HUES64 (cell line): ENCODE results near the gene SLC25A21.
"Not testable (repeated sequence)": the region's sequence is repeated elsewhere in the genome, so short reads cannot be mapped to it uniquely, and the experiment has no call there.

Experiments used
- H3K27ac ChIP-seq: 2 replicates; pipeline ENCODE4 v1.7.0; 2013; ENCODE audit warnings: low read depth, low read length, inconsistent platforms
- H3K27me3 ChIP-seq: 2 replicates; pipeline ENCODE4 v1.6.1; 2013; ENCODE audit warnings: mild to moderate bottlenecking, low read length; ENCODE audit not compliant: insufficient read depth
- H3K36me3 ChIP-seq: 2 replicates; pipeline ENCODE4 v1.6.1; 2013; ENCODE audit warnings: mild to moderate bottlenecking, low read length; ENCODE audit not compliant: insufficient read depth
- H3K4me1 ChIP-seq: 2 replicates; pipeline ENCODE4 v1.6.1; 2013; ENCODE audit warnings: mild to moderate bottlenecking, low read length, moderate library complexity; ENCODE audit not compliant: insufficient read depth
- H3K4me3 ChIP-seq: 2 replicates; pipeline ENCODE4 v1.5.1; 2013; ENCODE audit warnings: mild to moderate bottlenecking, low read length, moderate library complexity
- H3K9ac ChIP-seq: 2 replicates; pipeline ENCODE4 v1.6.1; 2013; ENCODE audit warnings: mild to moderate bottlenecking, low read depth, low read length
- H3K9me3 ChIP-seq: 2 replicates; pipeline ENCODE4 v1.6.1; 2013; ENCODE audit warnings: low read depth, low read length; ENCODE audit not compliant: insufficient read depth
- WGBS: fragments of 150-250, 120-280 bp; methylation state at CpG from one replicate; pipeline ENCODE4 v1.1.7; 2013; ENCODE audit warnings: missing lambda C conversion rate; 5-methylcytosine and 5-hydroxymethylcytosine counted together

Gene SLC25A21

DNA sequence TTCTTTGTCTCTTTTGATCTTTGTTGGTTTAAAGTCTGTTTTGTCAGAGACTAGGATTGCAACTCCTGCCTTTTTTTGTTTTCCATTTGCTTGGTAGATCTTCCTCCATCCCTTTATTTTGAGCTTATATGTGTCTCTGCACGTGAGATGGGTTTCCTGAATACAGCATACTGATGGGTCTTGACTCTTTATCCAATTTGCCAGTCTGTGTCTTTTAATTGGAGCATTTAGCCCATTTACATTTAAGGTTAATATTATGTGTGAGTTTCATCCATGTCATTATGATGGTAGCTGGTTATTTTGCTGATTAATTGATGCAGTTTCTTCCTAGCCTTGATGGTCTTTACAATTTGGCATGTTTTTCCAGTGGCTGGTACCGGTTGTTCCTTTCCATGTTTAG lies 276.1 kb downstream of the SLC25A21 start:
- not testable (repeated sequence) for H3K27me3 ChIP-seq, H3K36me3 ChIP-seq, H3K27ac ChIP-seq, H3K4me1 ChIP-seq, H3K9ac ChIP-seq, H3K4me3 ChIP-seq
- peaks cover 11% of the 10 kb centered on the region for H3K9me3 ChIP-seq
- WGBS, result 100% methylated on average over 1 of the region's 2 CpGs

DNA sequence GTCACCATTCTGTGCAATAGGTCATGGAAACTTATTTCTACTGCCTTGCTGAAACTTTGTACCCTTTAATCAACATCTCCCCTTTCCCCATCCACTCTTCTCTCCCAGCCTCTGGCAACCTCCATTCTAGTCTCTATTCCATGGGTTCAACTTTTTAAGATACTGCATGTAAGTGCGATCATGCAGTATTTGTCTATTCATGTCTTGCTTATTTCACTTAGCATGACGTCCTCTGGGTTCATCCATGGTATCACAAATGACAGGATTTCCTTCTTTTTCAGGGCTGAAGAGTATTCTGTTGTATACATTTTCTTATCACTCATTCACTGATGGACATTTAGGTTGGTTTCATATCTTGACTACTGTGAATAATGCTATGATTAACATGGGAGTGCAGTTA lies 288.4 kb downstream of the SLC25A21 start:
- Histone ChIP-seq H3K9ac (no peak overlapping the region), H3K27me3 (no peaks in the 10 kb centered on the region), H3K36me3 (no peaks in the 10 kb centered on the region), H3K4me1 (no peaks in the 10 kb centered on the region), H3K9me3 (no peaks in the 10 kb centered on the region), H3K27ac (no peak overlapping the region), H3K4me3 (no peak overlapping the region)
- 93% methylated on average over 2 of the region's 2 CpGs for WGBS

DNA sequence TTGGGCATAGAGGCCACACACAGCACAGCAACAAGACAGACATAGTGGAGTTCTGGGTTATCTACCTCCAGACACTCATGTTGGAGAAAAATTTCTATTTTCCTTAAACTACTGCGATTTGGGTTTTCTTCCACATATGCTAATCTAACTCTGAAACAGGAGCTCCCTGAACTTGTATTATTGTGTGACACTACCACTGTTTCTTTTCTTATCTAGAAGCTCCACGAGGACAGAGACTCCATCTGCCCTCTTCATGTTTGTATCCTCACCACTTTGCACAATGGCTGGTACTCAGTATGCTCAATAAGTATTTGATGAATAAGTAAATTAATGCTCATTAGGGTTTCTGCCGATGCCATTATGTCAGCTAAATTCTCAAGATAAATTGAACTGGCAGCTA lies 292.1 kb downstream of the SLC25A21 start:
- 53% methylated on average over 3 of the region's 3 CpGs for WGBS
- Histone ChIP-seq H3K36me3 (no peaks in the 10 kb centered on the region), H3K4me1 (no peaks in the 10 kb centered on the region), H3K27me3 (no peaks in the 10 kb centered on the region), H3K9me3 (no peaks in the 10 kb centered on the region), H3K9ac (no peak overlapping the region), H3K4me3 (no peak overlapping the region), H3K27ac (no peak overlapping the region)

DNA sequence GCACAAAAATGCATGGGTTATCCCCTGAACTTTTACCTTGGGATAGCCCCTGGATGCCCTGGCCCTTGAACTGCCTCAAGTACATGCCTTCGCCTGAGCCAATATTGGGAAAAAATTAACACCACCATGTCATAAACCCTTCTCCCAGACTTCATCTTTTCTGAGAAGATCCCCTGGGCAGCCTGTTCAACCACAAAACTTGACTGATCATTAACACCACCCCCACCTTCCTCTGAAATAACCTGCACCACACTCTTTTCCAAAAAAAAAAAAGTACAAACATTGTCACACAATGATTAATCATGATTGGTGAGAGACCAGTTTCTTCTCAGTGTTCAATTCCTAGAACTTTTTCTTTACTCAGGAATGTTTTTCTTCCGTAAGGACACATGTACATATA lies 292.8 kb downstream of the SLC25A21 start:
- no peak overlapping the region for H3K4me3 ChIP-seq

DNA sequence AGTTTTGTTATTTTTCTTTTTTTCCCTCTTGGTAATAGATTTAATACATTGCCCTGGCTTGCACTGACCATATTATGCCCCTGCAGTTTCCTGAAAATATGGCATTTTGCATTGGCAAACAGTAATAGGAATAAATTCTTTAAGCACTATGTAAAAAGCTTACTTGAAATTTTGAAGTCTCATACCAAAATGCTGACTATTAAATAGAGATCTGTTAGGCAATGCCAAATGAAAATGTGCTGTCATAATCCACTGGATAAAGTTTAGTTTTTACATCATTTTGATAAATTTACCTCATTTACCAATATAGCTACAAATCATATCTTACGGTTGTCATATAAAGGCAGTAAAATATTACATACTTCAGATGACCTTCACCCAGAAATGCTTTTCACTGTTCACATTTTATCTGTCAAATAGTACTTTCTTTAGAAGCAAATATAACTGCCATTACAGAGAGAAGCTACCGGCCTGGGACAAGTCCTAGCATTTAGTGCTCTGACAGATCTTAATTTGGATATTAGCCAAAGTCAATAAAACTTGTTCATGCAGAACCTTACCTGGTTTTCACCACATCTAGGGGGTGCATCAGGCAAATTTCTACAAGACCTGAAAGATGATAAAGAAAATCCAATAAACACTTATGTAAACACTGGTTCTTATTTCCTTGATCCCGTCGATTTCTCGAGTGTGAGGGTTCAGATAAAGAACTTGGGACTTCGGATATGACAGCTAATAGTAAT lies 297.8 kb downstream of the SLC25A21 start:
- Histone ChIP-seq H3K4me3 (no peak overlapping the region), H3K36me3 (no peaks in the 10 kb centered on the region), H3K27ac (no peak overlapping the region), H3K9me3 (no peaks in the 10 kb centered on the region), H3K9ac (no peak overlapping the region), H3K4me1 (no peaks in the 10 kb centered on the region), H3K27me3 (no peaks in the 10 kb centered on the region)
- WGBS, result 77% methylated on average over 6 of the region's 6 CpGs

More for the DNA sequence above, 292.8 kb downstream of the SLC25A21 start:
- H3K27ac ChIP-seq, result no peak overlapping the region
- H3K9ac ChIP-seq, result no peak overlapping the region
- no peaks in the 10 kb centered on the region for H3K36me3 ChIP-seq
- WGBS, result 98% methylated on average over 2 of the region's 2 CpGs
- H3K27me3 ChIP-seq, result no peaks in the 10 kb centered on the region
- no peaks in the 10 kb centered on the region for H3K4me1 ChIP-seq
- H3K9me3 ChIP-seq, result no peaks in the 10 kb centered on the region

DNA sequence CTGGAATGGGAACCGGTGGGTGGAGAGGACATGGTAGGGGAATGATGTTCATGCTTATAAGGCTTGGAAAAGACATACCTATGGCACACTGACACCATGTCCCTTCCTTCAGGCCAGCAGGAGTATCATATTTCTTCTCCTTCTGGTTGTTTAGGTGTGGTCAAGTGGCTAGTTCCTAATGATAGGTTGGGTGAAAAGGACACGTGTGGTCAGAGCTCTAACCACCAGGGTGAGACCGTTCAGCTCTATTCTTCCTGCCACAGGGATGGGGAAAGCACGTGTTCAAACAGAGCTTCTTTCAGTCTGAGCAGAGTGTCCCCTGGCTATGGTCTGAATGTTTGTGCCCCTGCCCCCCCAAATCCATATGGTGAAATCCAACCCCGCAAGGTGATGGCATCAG lies 301.6 kb downstream of the SLC25A21 start:
- no peak overlapping the region for H3K9ac ChIP-seq
- no peaks in the 10 kb centered on the region for H3K9me3 ChIP-seq
- H3K27ac ChIP-seq, result no peak overlapping the region
- H3K4me3 ChIP-seq, result no peak overlapping the region
- WGBS, result 74% methylated on average over 5 of the region's 5 CpGs
- no peaks in the 10 kb centered on the region for H3K4me1 ChIP-seq
- H3K36me3 ChIP-seq, result no peaks in the 10 kb centered on the region
- no peaks in the 10 kb centered on the region for H3K27me3 ChIP-seq

DNA sequence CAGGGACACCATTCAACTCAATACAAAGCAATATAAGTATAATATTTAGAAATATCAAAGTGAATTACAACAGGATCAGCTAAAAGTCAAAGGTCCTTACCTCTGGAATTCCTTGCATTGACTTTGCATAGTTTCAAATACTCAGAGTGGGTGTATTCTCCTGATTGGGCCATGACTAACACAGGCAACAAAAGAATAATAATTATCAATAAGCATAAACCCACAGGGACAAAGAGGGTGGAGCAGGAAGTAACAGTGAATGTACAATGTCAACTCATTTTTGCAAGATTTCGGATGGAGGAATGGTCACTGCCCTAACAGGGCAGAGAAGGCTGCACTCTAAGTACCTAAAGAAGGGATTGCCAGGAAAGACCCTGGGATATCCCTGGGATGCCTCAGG lies 303.3 kb downstream of the SLC25A21 start:
- Histone ChIP-seq H3K4me1 (no peaks in the 10 kb centered on the region), H3K9ac (no peak overlapping the region), H3K27me3 (no peaks in the 10 kb centered on the region), H3K27ac (no peak overlapping the region), H3K36me3 (no peaks in the 10 kb centered on the region), H3K4me3 (no peak overlapping the region), H3K9me3 (no peaks in the 10 kb centered on the region)
- 83% methylated on average over 1 of the region's 1 CpG for WGBS

DNA sequence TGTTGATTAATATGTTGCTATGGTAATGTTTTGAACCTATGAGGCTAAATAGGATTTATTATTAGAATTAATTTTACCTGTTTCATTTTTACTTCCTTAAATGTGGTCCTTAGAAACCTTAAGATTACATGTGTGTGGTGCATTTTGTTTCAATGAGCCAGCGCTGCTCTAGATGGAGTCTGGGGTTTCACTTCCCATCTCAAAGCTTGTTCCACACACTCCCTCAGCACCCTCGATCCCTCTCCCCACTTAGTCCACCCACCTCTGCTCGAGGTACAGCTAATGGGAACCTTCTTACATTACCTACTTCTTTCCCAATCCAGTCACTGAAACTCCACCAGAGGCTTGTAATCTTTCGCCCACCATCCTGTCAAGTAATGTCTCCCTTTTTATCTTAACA lies 305.5 kb downstream of the SLC25A21 start:
- no peak overlapping the region for H3K4me3 ChIP-seq
- no peaks in the 10 kb centered on the region for H3K36me3 ChIP-seq
- 89% methylated on average over 4 of the region's 4 CpGs for WGBS
- no peak overlapping the region for H3K27ac ChIP-seq
- H3K27me3 ChIP-seq, result no peaks in the 10 kb centered on the region
- H3K9me3 ChIP-seq, result no peaks in the 10 kb centered on the region
- no peak overlapping the region for H3K9ac ChIP-seq
- no peaks in the 10 kb centered on the region for H3K4me1 ChIP-seq

DNA sequence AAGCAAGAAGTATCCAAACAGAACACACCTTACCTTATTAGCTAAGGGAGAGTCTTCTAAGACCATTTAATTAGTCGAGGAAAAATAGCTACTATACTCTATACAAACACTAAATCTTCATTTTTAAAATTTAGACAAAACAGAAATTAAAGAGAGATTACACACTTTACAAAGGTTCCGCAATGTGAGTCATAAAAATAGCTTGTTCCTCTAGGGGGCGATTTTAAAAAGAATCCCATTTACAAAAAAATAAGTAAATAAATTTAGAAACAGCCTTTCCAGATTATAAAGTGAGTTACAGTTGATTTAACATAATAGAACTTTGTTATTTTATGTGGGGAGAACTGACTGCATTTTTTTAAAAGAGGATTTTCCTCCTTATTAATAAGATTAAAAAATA lies 309.1 kb downstream of the SLC25A21 start:
- no peak overlapping the region for H3K4me3 ChIP-seq
- H3K9ac ChIP-seq, result no peak overlapping the region
- H3K9me3 ChIP-seq, result no peaks in the 10 kb centered on the region
- 100% methylated on average over 1 of the region's 3 CpGs for WGBS
- no peaks in the 10 kb centered on the region for H3K4me1 ChIP-seq
- no peak overlapping the region for H3K27ac ChIP-seq
- no peaks in the 10 kb centered on the region for H3K36me3 ChIP-seq
- H3K27me3 ChIP-seq, result no peaks in the 10 kb centered on the region

DNA sequence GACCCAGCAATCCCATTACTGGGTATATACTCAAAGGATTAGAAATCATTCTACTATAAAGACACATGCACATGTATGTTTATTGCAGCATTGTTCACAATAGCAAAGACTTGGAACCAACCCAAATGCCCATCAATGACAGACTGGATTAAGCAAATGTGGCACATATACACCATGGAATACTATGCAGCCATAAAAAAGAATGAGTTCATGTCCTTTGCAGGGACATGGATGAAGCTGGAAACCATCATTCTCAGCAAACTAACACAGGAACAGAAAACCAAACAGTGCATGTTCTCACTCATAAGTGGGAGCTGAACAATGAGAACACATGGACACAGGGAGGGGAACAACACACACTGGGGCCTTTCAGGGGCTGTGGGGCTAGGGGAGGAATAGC lies 310.2 kb downstream of the SLC25A21 start:
- not testable (repeated sequence) for H3K9ac ChIP-seq, H3K36me3 ChIP-seq, H3K27me3 ChIP-seq, H3K27ac ChIP-seq, H3K4me3 ChIP-seq, H3K4me1 ChIP-seq, H3K9me3 ChIP-seq

DNA sequence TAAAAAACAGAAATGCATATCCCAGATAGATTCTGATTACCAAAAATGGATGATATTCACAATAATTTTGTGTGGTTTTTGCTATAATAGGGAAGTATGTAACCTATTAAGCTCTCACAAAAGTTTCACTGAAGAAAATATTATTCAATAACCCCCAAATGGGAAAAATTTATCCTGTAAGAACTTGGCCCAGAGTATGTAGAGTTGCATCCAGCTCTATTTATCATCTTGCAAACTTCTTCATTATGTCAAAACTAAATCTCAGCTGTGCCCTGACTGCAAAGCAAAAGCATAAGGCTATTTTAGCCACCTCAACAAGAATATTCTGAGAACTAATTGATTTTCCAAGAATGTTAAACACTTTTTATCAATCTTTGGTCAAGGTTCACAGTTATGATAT lies 311.6 kb downstream of the SLC25A21 start:
- no peaks in the 10 kb centered on the region for H3K27me3 ChIP-seq
- no peak overlapping the region for H3K27ac ChIP-seq
- H3K4me1 ChIP-seq, result peaks cover 14% of the 10 kb centered on the region
- no peak overlapping the region for H3K9ac ChIP-seq
- no peak overlapping the region for H3K4me3 ChIP-seq
- no peaks in the 10 kb centered on the region for H3K36me3 ChIP-seq
- no peaks in the 10 kb centered on the region for H3K9me3 ChIP-seq

DNA sequence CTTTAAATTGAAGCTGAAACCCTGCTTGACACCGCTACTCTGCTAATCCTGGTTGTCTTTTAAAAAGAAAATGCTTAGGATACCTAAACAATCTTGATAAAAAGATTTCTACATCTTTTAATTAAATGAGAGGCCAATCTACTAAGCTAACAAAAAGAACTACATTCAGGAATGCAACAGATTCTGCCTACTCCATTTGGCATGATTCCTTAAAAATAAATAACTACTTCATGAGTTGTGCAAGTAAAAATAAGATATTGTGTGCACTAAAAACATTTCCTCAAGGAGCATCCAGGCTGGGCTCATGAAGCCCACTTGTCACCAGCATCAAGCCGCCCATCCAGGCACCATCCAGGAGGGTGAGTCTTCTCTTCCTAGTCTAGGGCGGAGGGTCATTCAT lies 313.3 kb downstream of the SLC25A21 start:
- peaks cover 17% of the 10 kb centered on the region for H3K4me1 ChIP-seq
- no peak overlapping the region for H3K4me3 ChIP-seq
- no peaks in the 10 kb centered on the region for H3K9me3 ChIP-seq
- no peaks in the 10 kb centered on the region for H3K36me3 ChIP-seq
- H3K27ac ChIP-seq, result no peak overlapping the region
- no peak overlapping the region for H3K9ac ChIP-seq
- H3K27me3 ChIP-seq, result no peaks in the 10 kb centered on the region
- WGBS, result 94% methylated on average over 3 of the region's 3 CpGs
